Measurements from ENCODE around the gene PRR12. TPM values are rescaled to one million over a fixed set of nuclear protein-coding genes. Genes with fewer than 3 reads are reported as not detected.

PRR12 gene
- total and polyA plus RNA-seq, 10 donors, result 3.7 to 44.3 (median 23.1) TPM

DNA sequence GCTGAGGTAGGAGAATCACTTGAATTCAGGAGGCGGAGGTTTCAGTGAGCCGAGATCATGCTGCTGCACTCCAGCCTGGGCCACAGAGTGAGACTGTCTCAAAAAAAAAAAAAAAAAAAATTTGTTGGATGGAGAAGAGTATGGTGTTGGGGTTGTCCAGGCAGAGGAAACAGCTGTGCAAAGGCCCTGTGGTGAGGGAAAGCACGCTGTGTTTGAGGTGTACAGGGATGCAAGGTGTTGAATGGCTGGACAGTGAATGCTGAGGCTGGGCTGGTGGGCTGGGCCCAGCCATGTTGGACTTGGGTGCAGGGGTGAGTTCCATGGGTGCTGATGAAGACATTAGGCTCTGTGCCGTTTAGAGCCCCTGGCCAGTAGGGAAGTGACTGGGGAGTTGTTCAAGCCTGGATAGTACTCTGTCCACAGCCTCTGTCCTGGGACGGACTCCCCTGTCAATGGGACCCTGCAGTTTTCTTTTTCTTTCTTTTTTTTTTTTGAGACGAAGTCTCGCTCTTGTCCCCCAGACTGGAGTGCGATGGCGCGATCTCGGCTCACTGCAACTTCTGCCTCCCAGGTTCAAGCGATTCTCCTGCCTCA lies 18.6 kb downstream of the PRR12 start:
- H3K4me3 ChIP-seq, result no peak overlapping the region
- intact Hi-C loops (cut with DNase I; ENCODE audit: low total_unique reads), result no loop called here
- H3K27me3 ChIP-seq (replicated peaks in 1 of 7), result no peaks in the 10 kb centered on the region
- DNase-seq, result no peak
- 94 to 97% (median 96%) methylated on average over 12 of the region's 12 CpGs for WGBS, 5 donors
- no peak overlapping the region for H3K27ac ChIP-seq
- TF ChIP-seq, protein P1, sequence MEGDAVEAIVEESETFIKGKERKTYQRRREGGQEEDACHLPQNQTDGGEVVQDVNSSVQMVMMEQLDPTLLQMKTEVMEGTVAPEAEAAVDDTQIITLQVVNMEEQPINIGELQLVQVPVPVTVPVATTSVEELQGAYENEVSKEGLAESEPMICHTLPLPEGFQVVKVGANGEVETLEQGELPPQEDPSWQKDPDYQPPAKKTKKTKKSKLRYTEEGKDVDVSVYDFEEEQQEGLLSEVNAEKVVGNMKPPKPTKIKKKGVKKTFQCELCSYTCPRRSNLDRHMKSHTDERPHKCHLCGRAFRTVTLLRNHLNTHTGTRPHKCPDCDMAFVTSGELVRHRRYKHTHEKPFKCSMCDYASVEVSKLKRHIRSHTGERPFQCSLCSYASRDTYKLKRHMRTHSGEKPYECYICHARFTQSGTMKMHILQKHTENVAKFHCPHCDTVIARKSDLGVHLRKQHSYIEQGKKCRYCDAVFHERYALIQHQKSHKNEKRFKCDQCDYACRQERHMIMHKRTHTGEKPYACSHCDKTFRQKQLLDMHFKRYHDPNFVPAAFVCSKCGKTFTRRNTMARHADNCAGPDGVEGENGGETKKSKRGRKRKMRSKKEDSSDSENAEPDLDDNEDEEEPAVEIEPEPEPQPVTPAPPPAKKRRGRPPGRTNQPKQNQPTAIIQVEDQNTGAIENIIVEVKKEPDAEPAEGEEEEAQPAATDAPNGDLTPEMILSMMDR (IDR thresholded peaks at IDR 0.05 in 8 of 11, conservative IDR thresholded peaks at IDR 0.05 in 3 of 11), result no peak
- TF ChIP-seq POLR2AphosphoS5 (IDR thresholded peaks at IDR 0.05) (no peak), POLR2A (IDR thresholded peaks at IDR 0.05) (no peak)
- H3K9me3 ChIP-seq, result no peaks in the 10 kb centered on the region
- H3K36me3 ChIP-seq, result peaks cover 0 to 95% (median 62%) of the 10 kb centered on the region in 6 donors
- H3K4me1 ChIP-seq, result peaks cover 0 to 44% (median 25%) of the 10 kb centered on the region in 6 donors

DNA sequence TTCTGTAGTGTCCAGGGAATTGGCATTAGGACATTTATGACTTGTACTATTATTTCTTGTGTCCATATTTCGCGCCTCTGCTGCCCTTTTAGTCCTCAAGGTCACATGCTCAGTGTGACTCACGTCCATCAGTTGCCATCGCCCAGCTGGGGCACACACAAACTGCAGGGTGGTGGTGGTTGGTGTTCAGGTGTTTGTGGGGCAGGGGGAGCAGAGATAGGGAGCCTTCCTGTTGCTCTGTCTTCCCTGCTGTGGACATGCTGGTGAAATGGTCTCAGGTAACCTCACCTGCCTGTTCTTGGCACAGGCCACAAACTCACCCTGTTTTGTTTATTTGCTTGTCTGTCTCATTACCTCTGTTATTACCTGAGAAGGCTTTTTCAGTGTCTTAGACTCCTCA lies 22.4 kb downstream of the PRR12 start:
- Histone ChIP-seq H3K9me3 (peaks cover 0 to 6% (median 0%) of the 10 kb centered on the region in 8 donors), H3K4me3 (no peak overlapping the region), H3K4me1 (peaks cover 0 to 37% (median 26%) of the 10 kb centered on the region in 6 donors), H3K36me3 (peaks cover 0 to 95% (median 63%) of the 10 kb centered on the region in 6 donors), H3K27me3 (replicated peaks in 1 of 7) (no peaks in the 10 kb centered on the region), H3K27ac (peak overlapping the region in 3 of 8 donors; percentile 46 to 51 (median 49))
- WGBS, 5 donors, result 63 to 81% (median 73%) methylated on average over 4 of the region's 4 CpGs
- TF ChIP-seq POLR2AphosphoS5 (IDR thresholded peaks at IDR 0.05) (no peak), POLR2A (IDR thresholded peaks at IDR 0.05) (no peak)
- TF ChIP-seq, protein P1 (IDR thresholded peaks at IDR 0.05 in 8 of 11, conservative IDR thresholded peaks at IDR 0.05 in 3 of 11), result no peak
- DNase-seq, result no peak
- intact Hi-C loops (cut with DNase I; ENCODE audit: low total_unique reads), result no loop called here

DNA sequence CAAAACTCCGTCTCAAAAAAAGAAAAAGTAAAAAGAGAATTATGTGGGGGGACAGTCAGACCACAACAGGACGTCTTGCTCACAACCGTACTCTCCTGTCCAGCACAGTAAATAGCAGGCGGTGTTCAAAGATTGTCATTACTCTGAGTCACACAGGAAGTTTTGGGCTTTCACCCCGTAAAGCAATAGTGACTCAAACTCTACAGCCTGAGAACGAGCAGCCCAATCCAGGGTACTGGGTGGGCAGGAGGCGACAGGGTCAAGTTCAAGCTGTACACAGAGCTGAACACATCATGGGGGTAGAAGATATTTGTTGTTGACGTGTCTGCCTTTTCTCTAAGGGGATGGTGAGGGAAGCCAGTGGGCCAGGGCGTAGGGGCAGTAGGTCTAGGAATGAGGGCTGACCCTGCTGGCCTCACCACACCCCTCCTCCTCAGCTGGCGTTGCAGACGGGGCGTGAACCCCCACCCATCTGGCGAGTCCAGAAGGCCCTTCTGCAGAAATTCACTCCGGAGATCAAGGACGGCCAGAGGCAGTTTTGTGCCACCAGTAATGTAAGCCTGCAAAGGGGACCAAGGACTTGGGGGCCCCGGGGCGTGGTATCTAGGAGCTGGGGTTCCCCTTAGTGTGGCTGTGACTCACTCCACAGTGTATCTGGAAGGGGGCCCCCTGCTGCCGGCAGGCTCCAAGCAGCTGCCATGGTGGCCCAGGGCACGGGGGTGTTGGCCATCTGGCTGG lies 23.3 kb downstream of the PRR12 start:
- Histone ChIP-seq H3K9me3 (peaks cover 0 to 6% (median 0%) of the 10 kb centered on the region in 8 donors), H3K4me3 (no peak overlapping the region), H3K27ac (peak overlapping the region in 3 of 8 donors; percentile 46 to 51 (median 49)), H3K36me3 (peaks cover 0 to 95% (median 61%) of the 10 kb centered on the region in 6 donors), H3K27me3 (replicated peaks in 1 of 7) (no peaks in the 10 kb centered on the region), H3K4me1 (peaks cover 0 to 37% (median 26%) of the 10 kb centered on the region in 6 donors)
- no peak for DNase-seq
- TF ChIP-seq, protein P1 (IDR thresholded peaks at IDR 0.05 in 8 of 11, conservative IDR thresholded peaks at IDR 0.05 in 3 of 11), result no peak
- TF ChIP-seq POLR2AphosphoS5 (IDR thresholded peaks at IDR 0.05) (no peak), POLR2A (IDR thresholded peaks at IDR 0.05) (no peak)
- intact Hi-C loops (cut with DNase I; ENCODE audit: low total_unique reads), result no loop called here
- WGBS, 5 donors, result 75 to 87% (median 78%) methylated on average over 17 to 19 of the region's 19 CpGs

DNA sequence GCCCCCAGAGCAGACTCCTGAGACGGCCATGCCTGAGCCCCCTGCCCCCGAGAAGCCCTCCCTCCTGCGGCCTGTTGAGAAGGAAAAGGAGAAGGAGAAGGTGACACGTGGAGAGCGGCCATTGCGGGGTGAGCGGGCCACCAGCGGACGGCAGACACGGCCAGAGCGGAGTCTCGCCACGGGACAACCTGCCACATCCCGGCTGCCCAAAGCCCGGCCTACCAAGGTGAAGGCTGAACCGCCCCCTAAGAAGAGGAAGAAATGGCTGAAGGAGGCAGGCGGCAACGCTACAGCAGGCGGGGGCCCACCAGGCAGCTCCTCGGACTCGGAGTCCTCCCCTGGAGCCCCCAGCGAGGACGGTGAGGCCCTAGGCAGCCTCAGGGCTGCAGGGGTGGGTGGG lies 24.9 kb downstream of the PRR12 start:
- Histone ChIP-seq H3K4me3 (no peak overlapping the region), H3K27me3 (replicated peaks in 1 of 7) (no peaks in the 10 kb centered on the region), H3K9me3 (peaks cover 0 to 6% (median 0%) of the 10 kb centered on the region in 8 donors), H3K36me3 (peaks cover 0 to 95% (median 62%) of the 10 kb centered on the region in 6 donors), H3K27ac (no peak overlapping the region), H3K4me1 (peaks cover 0 to 36% (median 25%) of the 10 kb centered on the region in 6 donors)
- intact Hi-C loops (cut with DNase I; ENCODE audit: low total_unique reads), result no loop called here
- DNase-seq, result no peak
- WGBS, 5 donors, result 93 to 97% (median 96%) methylated on average over 22 to 23 of the region's 23 CpGs
- peak in 1 of 3 donors; percentile 36 for TF ChIP-seq POLR2AphosphoS5 (IDR thresholded peaks at IDR 0.05)
- TF ChIP-seq, protein P1 (IDR thresholded peaks at IDR 0.05 in 8 of 11, conservative IDR thresholded peaks at IDR 0.05 in 3 of 11), result no peak
- no peak for TF ChIP-seq POLR2A (IDR thresholded peaks at IDR 0.05)
